RWPE2 (cell line): ENCODE measurements around the gene VWC2L.

Experiments
- ATAC-seq: fragments of 200-7000 bp; cut with Tn5 transposase; 3 replicates; pipeline ENCODE4 v1.9.1; 2021; ENCODE audit warnings: low read depth
- DNase-seq: peaks from one replicate; pipeline ENCODE4 v3.0.0-alpha.2; 2020; ENCODE audit warnings: low spot score
- H3K27ac ChIP-seq: fragments of 450-650 bp; 2 replicates; pipeline ENCODE4 v1.5.1; 2017; ENCODE audit warnings: mild to moderate bottlenecking; ENCODE audit not compliant: poor library complexity, severe bottlenecking
- H3K27me3 ChIP-seq: fragments of 250-450 bp; sonication (Bioruptor Pico); 2 replicates; pipeline ENCODE4 v1.5.1; 2021; ENCODE audit warnings: mild to moderate bottlenecking, moderate library complexity; ENCODE audit not compliant: insufficient read depth, poor library complexity, severe bottlenecking
- H3K36me3 ChIP-seq: fragments of 250-450 bp; sonication (Bioruptor Pico); 2 replicates; pipeline ENCODE4 v1.5.1; 2020; ENCODE audit warnings: low read depth, mild to moderate bottlenecking, moderate library complexity
- H3K4me1 ChIP-seq: fragments of 250-450 bp; sonication (Bioruptor Pico); 2 replicates; pipeline ENCODE4 v1.5.1; 2021; ENCODE audit warnings: mild to moderate bottlenecking, moderate library complexity; ENCODE audit not compliant: insufficient read depth, poor library complexity, severe bottlenecking
- H3K4me3 ChIP-seq: fragments of 250-450 bp; sonication (Bioruptor Pico); 2 replicates; pipeline ENCODE4 v1.5.1; 2021; ENCODE audit warnings: mild to moderate bottlenecking, moderate library complexity; ENCODE audit not compliant: severe bottlenecking
- H3K9me3 ChIP-seq: fragments of 250-450 bp; sonication (Bioruptor Pico); 2 replicates; pipeline ENCODE4 v1.5.1; 2021; ENCODE audit warnings: mild to moderate bottlenecking, moderate library complexity; ENCODE audit not compliant: severe bottlenecking
- CTCF ChIP-seq: fragments of 450-650 bp; IDR thresholded peaks from one replicate; pipeline ENCODE4 v1.5.1; 2017; ENCODE audit warnings: mild to moderate bottlenecking, moderate library complexity; ENCODE audit not compliant: poor library complexity, severe bottlenecking

The VWC2L gene

GRCh38 chr2:214451516-214452275 lies 40.8 kb downstream of the VWC2L start:
- Histone ChIP-seq H3K4me1 (no peaks in the 10 kb centered on the region), H3K27me3 (no peaks in the 10 kb centered on the region), H3K9me3 (no peaks in the 10 kb centered on the region), H3K4me3 (no peak overlapping the region), H3K27ac (no peak overlapping the region), H3K36me3 (no peaks in the 10 kb centered on the region)
- no peak for TF ChIP-seq CTCF
- DNase-seq: no peak
- ATAC-seq: no peak

- TF ChIP-seq CTCF: no peak
- H3K4me3 ChIP-seq: no peak overlapping the region
- no peaks in the 10 kb centered on the region for H3K27me3 ChIP-seq
- H3K27ac ChIP-seq: no peak overlapping the region
- ATAC-seq: peak; percentile 67; the same call in 2 of the 3 replicates
- no peaks in the 10 kb centered on the region for H3K4me1 ChIP-seq
- DNase-seq: no peak
- no peaks in the 10 kb centered on the region for H3K36me3 ChIP-seq
- no peaks in the 10 kb centered on the region for H3K9me3 ChIP-seq
These were observed 54.7 kb downstream of the VWC2L start for GRCh38 chr2:214465363-214466146.

GRCh38 chr2:214469728-214470127 lies 58.9 kb downstream of the VWC2L start:
- ATAC-seq (no peak), DNase-seq (no peak)
- H3K4me3 ChIP-seq: no peak overlapping the region
- H3K9me3 ChIP-seq: no peaks in the 10 kb centered on the region
- H3K27me3 ChIP-seq: no peaks in the 10 kb centered on the region
- no peaks in the 10 kb centered on the region for H3K4me1 ChIP-seq
- TF ChIP-seq CTCF: no peak
- no peak overlapping the region for H3K27ac ChIP-seq
- no peaks in the 10 kb centered on the region for H3K36me3 ChIP-seq

- no peak overlapping the region for H3K4me3 ChIP-seq
- no peak for DNase-seq
- no peak for ATAC-seq
- no peaks in the 10 kb centered on the region for H3K9me3 ChIP-seq
- H3K36me3 ChIP-seq: no peaks in the 10 kb centered on the region
- no peaks in the 10 kb centered on the region for H3K4me1 ChIP-seq
- no peaks in the 10 kb centered on the region for H3K27me3 ChIP-seq
- no peak overlapping the region for H3K27ac ChIP-seq
- TF ChIP-seq CTCF: no peak
These were observed 60.5 kb downstream of the VWC2L start for GRCh38 chr2:214471382-214471781.
